ENCODE data around the gene FBXW11. TPM values are rescaled to one million over a fixed set of nuclear protein-coding genes. Genes with fewer than 3 reads are reported as not detected.

The FBXW11 gene
- total RNA-seq, 1 donor from 2014 or later, result 64.7 TPM

DNA sequence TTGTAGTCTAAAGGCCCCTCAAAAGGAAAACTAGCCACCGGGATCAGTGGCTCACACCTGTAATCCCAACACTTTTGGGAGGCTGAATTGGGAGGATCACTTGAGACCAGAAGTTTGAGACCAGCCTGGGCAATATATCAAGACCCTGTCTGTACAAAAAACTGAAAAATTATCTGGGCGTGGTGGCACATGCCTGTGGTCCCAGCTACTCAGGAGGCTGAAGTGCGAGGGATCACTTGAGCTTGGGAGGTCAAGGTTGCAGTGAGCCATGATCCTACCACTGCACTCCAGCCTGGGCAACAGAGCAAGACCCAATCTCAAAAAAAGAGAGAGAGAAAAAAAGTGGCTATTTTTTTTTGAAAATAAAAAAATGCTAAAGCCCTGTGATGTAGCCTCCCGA is 55.2 kb downstream of the FBXW11 start:
- H3K4me2 ChIP-seq (ENCODE audit: low read length), result no peak overlapping the region
- peaks cover 79% of the 10 kb centered on the region for H4K20me1 ChIP-seq (ENCODE audit: insufficient read depth, low read length)
- no peaks in the 10 kb centered on the region for H3K27me3 Mint-ChIP-seq (ENCODE audit: low read depth, unreplicated experiment)
- FAIRE-seq, result no peak
- H3K4me1 ChIP-seq (ENCODE audit: insufficient read depth, low read length), result peaks cover 27% of the 10 kb centered on the region
- H3K27ac ChIP-seq (ENCODE audit: low read depth, low read length), result no peak overlapping the region
- H3K79me2 ChIP-seq (ENCODE audit: insufficient read depth, low read length), result peaks cover 89% of the 10 kb centered on the region
- H3K9ac ChIP-seq (ENCODE audit: low read length), result no peak overlapping the region
- peaks cover 36% of the 10 kb centered on the region for H3K4me1 Mint-ChIP-seq (ENCODE audit: low read depth, unreplicated experiment)
- H3K27ac Mint-ChIP-seq (ENCODE audit: unreplicated experiment), result no peak overlapping the region
- no peaks in the 10 kb centered on the region for H3K36me3 ChIP-seq (ENCODE audit: insufficient read depth, low read length)
- H3K4me3 ChIP-seq (ENCODE audit: insufficient read depth, low read depth, low read length), result no peak overlapping the region
- H3K4me3 Mint-ChIP-seq (ENCODE audit: unreplicated experiment), result no peak overlapping the region
- H3K27me3 ChIP-seq (ENCODE audit: insufficient read depth, low read length), result no peaks in the 10 kb centered on the region
- H2AFZ ChIP-seq (ENCODE audit: low read depth, low read length), result no peak overlapping the region
- no peak for TF ChIP-seq EZH2 (IDR thresholded peaks at IDR 0.05; ENCODE audit: insufficient read depth, low read length)
- TF ChIP-seq, protein P1, sequence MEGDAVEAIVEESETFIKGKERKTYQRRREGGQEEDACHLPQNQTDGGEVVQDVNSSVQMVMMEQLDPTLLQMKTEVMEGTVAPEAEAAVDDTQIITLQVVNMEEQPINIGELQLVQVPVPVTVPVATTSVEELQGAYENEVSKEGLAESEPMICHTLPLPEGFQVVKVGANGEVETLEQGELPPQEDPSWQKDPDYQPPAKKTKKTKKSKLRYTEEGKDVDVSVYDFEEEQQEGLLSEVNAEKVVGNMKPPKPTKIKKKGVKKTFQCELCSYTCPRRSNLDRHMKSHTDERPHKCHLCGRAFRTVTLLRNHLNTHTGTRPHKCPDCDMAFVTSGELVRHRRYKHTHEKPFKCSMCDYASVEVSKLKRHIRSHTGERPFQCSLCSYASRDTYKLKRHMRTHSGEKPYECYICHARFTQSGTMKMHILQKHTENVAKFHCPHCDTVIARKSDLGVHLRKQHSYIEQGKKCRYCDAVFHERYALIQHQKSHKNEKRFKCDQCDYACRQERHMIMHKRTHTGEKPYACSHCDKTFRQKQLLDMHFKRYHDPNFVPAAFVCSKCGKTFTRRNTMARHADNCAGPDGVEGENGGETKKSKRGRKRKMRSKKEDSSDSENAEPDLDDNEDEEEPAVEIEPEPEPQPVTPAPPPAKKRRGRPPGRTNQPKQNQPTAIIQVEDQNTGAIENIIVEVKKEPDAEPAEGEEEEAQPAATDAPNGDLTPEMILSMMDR (IDR thresholded peaks at IDR 0.05; ENCODE audit: insufficient read depth, low read depth, low read length), result no peak
- no peak for DNase-seq (ENCODE audit: low read depth)
- no peaks in the 10 kb centered on the region for H3K9me3 ChIP-seq (ENCODE audit: insufficient read depth, low read depth, low read length)
- no peaks in the 10 kb centered on the region for H3K36me3 Mint-ChIP-seq (ENCODE audit: low read depth, unreplicated experiment)
- no peaks in the 10 kb centered on the region for H3K9me3 Mint-ChIP-seq (ENCODE audit: unreplicated experiment)

DNA sequence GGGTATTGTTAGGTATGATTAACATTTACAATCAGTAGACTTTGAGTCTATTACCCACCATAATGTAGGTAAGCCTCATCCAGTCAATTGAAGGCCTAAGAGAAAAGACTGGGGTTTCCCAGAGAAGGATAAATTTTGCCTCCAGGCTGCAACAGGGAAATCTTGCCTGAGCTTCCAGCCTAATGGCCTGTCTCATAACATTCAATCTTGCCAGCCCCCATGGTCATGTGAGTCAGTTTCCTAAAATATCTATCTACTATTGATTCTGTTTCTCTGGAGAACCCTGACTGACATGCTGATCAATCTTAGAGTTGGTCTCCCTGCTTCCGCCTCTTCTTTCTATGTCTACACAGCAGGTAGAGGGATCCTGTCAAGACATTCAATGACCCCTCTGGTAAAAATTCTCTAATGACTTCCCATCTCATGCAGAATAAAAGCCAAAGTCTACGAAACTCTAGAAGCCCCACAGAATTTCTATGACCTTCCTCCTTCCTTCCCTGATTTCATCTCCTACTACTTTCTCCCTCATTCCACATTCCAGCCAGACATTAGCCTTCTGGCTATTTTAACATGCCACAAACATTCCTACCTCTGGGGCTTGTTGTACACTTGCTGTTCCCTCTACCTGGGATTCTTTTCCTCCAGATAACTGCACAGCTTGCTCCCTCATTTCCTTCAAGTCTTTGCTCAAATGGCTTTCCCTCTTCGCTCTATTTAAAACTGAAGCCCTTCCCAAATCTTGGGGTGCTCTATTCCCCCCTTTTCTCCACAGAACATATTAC is 60.2 kb downstream of the FBXW11 start:
- Histone ChIP-seq H3K36me3 (ENCODE audit: insufficient read depth, low read length) (no peaks in the 10 kb centered on the region), H3K9ac (ENCODE audit: low read length) (no peak overlapping the region), H3K4me1 (ENCODE audit: insufficient read depth, low read length) (no peaks in the 10 kb centered on the region), H2AFZ (ENCODE audit: low read depth, low read length) (no peak overlapping the region), H4K20me1 (ENCODE audit: insufficient read depth, low read length) (peaks cover 71% of the 10 kb centered on the region), H3K27ac (ENCODE audit: low read depth, low read length) (no peak overlapping the region), H3K4me3 (ENCODE audit: insufficient read depth, low read depth, low read length) (no peak overlapping the region), H3K27me3 (ENCODE audit: insufficient read depth, low read length) (no peaks in the 10 kb centered on the region), H3K4me2 (ENCODE audit: low read length) (no peak overlapping the region), H3K9me3 (ENCODE audit: insufficient read depth, low read depth, low read length) (no peaks in the 10 kb centered on the region), H3K79me2 (ENCODE audit: insufficient read depth, low read length) (peaks cover 80% of the 10 kb centered on the region)
- DNase-seq (ENCODE audit: low read depth) (no peak), FAIRE-seq (no peak)
- no peak overlapping the region for H3K4me3 Mint-ChIP-seq (ENCODE audit: unreplicated experiment)
- H3K4me1 Mint-ChIP-seq (ENCODE audit: low read depth, unreplicated experiment), result peaks cover 26% of the 10 kb centered on the region
- H3K27me3 Mint-ChIP-seq (ENCODE audit: low read depth, unreplicated experiment), result no peaks in the 10 kb centered on the region
- H3K27ac Mint-ChIP-seq (ENCODE audit: unreplicated experiment), result no peak overlapping the region
- no peaks in the 10 kb centered on the region for H3K9me3 Mint-ChIP-seq (ENCODE audit: unreplicated experiment)
- TF ChIP-seq, protein P1 (IDR thresholded peaks at IDR 0.05; ENCODE audit: insufficient read depth, low read depth, low read length), result peak; percentile 5
- TF ChIP-seq EZH2 (IDR thresholded peaks at IDR 0.05; ENCODE audit: insufficient read depth, low read length), result no peak
- no peaks in the 10 kb centered on the region for H3K36me3 Mint-ChIP-seq (ENCODE audit: low read depth, unreplicated experiment)

DNA sequence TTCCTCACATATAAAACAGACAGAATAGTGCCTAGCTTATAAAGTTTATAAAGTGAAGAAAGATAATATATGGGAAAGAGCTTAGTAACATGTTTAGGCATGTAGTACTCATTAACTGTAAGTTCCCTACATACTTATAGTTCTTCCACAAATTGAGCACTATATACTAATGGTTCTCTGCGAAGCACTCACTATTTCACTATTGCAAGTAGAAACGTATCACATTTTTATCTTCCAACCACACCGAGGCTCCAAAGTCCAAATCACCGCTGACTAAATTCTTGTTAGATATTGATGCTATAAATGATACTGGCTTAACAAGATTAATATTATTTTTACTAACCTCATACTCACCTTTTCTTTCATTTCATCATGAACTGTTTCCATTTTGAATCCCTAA is 61.0 kb downstream of the FBXW11 start:
- H3K27ac Mint-ChIP-seq (ENCODE audit: unreplicated experiment), result no peak overlapping the region
- no peak for FAIRE-seq
- H3K27me3 ChIP-seq (ENCODE audit: insufficient read depth, low read length), result no peaks in the 10 kb centered on the region
- no peaks in the 10 kb centered on the region for H3K36me3 ChIP-seq (ENCODE audit: insufficient read depth, low read length)
- H3K4me3 Mint-ChIP-seq (ENCODE audit: unreplicated experiment), result no peak overlapping the region
- no peak for TF ChIP-seq EZH2 (IDR thresholded peaks at IDR 0.05; ENCODE audit: insufficient read depth, low read length)
- TF ChIP-seq, protein P1 (IDR thresholded peaks at IDR 0.05; ENCODE audit: insufficient read depth, low read depth, low read length), result no peak
- H3K4me2 ChIP-seq (ENCODE audit: low read length), result no peak overlapping the region
- H3K9ac ChIP-seq (ENCODE audit: low read length), result no peak overlapping the region
- peaks cover 67% of the 10 kb centered on the region for H4K20me1 ChIP-seq (ENCODE audit: insufficient read depth, low read length)
- no peak overlapping the region for H3K27ac ChIP-seq (ENCODE audit: low read depth, low read length)
- no peak overlapping the region for H3K4me3 ChIP-seq (ENCODE audit: insufficient read depth, low read depth, low read length)
- H3K9me3 ChIP-seq (ENCODE audit: insufficient read depth, low read depth, low read length), result no peaks in the 10 kb centered on the region
- H3K79me2 ChIP-seq (ENCODE audit: insufficient read depth, low read length), result peaks cover 78% of the 10 kb centered on the region
- no peaks in the 10 kb centered on the region for H3K27me3 Mint-ChIP-seq (ENCODE audit: low read depth, unreplicated experiment)
- no peaks in the 10 kb centered on the region for H3K36me3 Mint-ChIP-seq (ENCODE audit: low read depth, unreplicated experiment)
- H3K9me3 Mint-ChIP-seq (ENCODE audit: unreplicated experiment), result no peaks in the 10 kb centered on the region
- H3K4me1 Mint-ChIP-seq (ENCODE audit: low read depth, unreplicated experiment), result peaks cover 29% of the 10 kb centered on the region
- no peak overlapping the region for H2AFZ ChIP-seq (ENCODE audit: low read depth, low read length)
- no peaks in the 10 kb centered on the region for H3K4me1 ChIP-seq (ENCODE audit: insufficient read depth, low read length)
- no peak for DNase-seq (ENCODE audit: low read depth)

Data from astrocyte (in vitro differentiated cells and primary cell).